Omental fat pad (tissue), 4 donors: ENCODE data around the gene MAP4K4. TPM values are rescaled to one million over a fixed set of nuclear protein-coding genes. Genes with fewer than 3 reads are reported as not detected.
A peak's percentile ranks its signal among the peaks of the same experiment; 100 is the strongest.

Source experiments
- ATAC-seq: fragments of 150-250 bp; one replicate; pipeline ENCODE4 v1.9.1; 2016; ENCODE audit warnings: mild to moderate bottlenecking, moderate library complexity; ENCODE audit not compliant: low FRiP score
- DNase-seq: peaks from one replicate; pipeline ENCODE4 v3.0.0-alpha.2; 2019; ENCODE audit warnings: low spot score
- CTCF ChIP-seq, 3 donors: fragments of 450-650 bp; IDR thresholded peaks; one replicate each; pipeline ENCODE4 v1.5.1; 2016 to 2017; ENCODE audit warnings: antibody characterized with exemption in 3 of 3, mild to moderate bottlenecking in 3 of 3, moderate library complexity in 2 of 3
- total RNA-seq, 4 donors: library from RNA; depleted of rRNA; stranded (reverse); fragments of >200 nt; gene quantifications; one replicate each; pipeline ENCODE4 v1.1.0, GENCODE V29; 2016

MAP4K4 gene
- total RNA-seq, 4 donors from 2014 or later, result 85.9 to 199 (median 110) TPM

- DNase-seq (no peak), ATAC-seq (no peak)
- no peak for TF ChIP-seq CTCF (IDR thresholded peaks at IDR 0.05)
These were observed 136.5 kb downstream of the MAP4K4 start for GRCh38 chr2:101833890-101834523.

GRCh38 chr2:101837354-101837753, 139.8 kb downstream of the MAP4K4 start:
- no peak for TF ChIP-seq CTCF (IDR thresholded peaks at IDR 0.05)
- no peak for ATAC-seq
- no peak for DNase-seq

- ATAC-seq (no peak), DNase-seq (no peak)
- TF ChIP-seq CTCF (IDR thresholded peaks at IDR 0.05), result no peak
These were observed 144.3 kb downstream of the MAP4K4 start for GRCh38 chr2:101841679-101842327.

GRCh38 chr2:101842471-101842870, 145.0 kb downstream of the MAP4K4 start:
- ATAC-seq, result no peak
- no peak for DNase-seq
- TF ChIP-seq CTCF (IDR thresholded peaks at IDR 0.05), result no peak

- ATAC-seq (peak; percentile 33), DNase-seq (no peak)
- TF ChIP-seq CTCF (IDR thresholded peaks at IDR 0.05), result no peak
These were observed 145.5 kb downstream of the MAP4K4 start for GRCh38 chr2:101843048-101843447.

- DNase-seq (no peak), ATAC-seq (no peak)
- TF ChIP-seq CTCF (IDR thresholded peaks at IDR 0.05), result no peak
These were observed 146.0 kb downstream of the MAP4K4 start for GRCh38 chr2:101843471-101843870.

GRCh38 chr2:101844055-101844635, 146.6 kb downstream of the MAP4K4 start:
- TF ChIP-seq CTCF (IDR thresholded peaks at IDR 0.05), result no peak
- DNase-seq, result no peak
- no peak for ATAC-seq
